WI38 (cell line): ENCODE data around the gene CSKMT.
"Not testable (repeated sequence)": the region's sequence is repeated elsewhere in the genome, so short reads cannot be mapped to it uniquely, and the experiment has no call there.

Experiments
- H3K4me3 ChIP-seq: 2 replicates; pipeline ENCODE4 v1.5.1; 2011; ENCODE audit warnings: low read depth, mild to moderate bottlenecking, control low read depth, low read length
- CTCF ChIP-seq: IDR thresholded peaks from 2 replicates; pipeline ENCODE4 v1.5.1; 2012; ENCODE audit warnings: low read depth, mild to moderate bottlenecking, control low read depth, low read length

CSKMT gene

DNA sequence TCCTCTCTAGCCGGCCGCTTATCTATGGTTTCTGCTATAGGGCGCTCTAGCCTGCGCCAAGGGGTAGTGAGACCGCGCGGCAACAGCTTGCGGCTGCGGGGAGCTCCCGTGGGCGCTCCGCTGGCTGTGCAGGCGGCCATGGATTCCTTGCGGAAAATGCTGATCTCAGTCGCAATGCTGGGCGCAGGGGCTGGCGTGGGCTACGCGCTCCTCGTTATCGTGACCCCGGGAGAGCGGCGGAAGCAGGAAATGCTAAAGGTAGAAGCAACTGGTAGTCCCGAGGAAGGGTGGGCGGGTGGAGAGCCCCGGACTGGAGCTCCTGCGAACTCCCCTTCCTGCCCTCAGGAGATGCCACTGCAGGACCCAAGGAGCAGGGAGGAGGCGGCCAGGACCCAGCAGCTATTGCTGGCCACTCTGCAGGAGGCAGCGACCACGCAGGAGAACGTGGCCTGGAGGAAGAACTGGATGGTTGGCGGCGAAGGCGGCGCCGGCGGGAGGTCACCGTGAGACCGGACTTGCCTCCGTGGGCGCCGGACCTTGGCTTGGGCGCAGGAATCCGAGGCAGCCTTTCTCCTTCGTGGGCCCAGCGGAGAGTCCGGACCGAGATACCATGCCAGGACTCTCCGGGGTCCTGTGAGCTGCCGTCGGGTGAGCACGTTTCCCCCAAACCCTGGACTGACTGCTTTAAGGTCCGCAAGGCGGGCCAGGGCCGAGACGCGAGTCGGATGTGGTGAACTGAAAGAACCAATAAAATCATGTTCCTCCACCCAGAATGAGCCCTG lies 6.7 kb downstream of the CSKMT start, which contains the start of the genes LBHD1 and UQCC3:
Gene LBHD1 (minus strand): TSS at position 660 of the 782 bp plus-strand sequence. CDS start 2,236 bp downstream, outside the sequence.
Gene UQCC3 (plus strand): TSS at position 66 of the 782 bp plus-strand sequence. CDS start 73 bp downstream, at position 139.
- no peak for TF ChIP-seq CTCF

DNA sequence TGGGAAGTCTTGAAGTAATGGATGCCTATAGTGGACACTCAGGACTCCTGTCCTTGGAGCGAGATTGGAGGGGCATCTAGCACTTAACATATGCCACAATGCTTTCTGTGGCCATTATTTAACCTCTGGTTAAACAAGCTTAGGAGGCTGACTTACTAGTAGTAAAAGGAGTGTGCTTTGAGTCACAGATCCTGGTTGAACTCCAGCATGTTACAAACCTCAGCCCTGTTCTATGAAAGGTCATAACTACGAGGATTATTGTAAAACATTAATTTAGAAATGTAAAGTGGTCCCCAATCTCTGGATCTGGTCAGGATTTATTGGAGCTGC lies 8.0 kb downstream of the CSKMT start:
- no peak for TF ChIP-seq CTCF
- H3K4me3 ChIP-seq: no peak overlapping the region

More for the DNA sequence above, 6.7 kb downstream of the CSKMT start, which contains the start of the genes LBHD1 and UQCC3:
- H3K4me3 ChIP-seq: peak within 1 kb of the TSS; percentile 75

DNA sequence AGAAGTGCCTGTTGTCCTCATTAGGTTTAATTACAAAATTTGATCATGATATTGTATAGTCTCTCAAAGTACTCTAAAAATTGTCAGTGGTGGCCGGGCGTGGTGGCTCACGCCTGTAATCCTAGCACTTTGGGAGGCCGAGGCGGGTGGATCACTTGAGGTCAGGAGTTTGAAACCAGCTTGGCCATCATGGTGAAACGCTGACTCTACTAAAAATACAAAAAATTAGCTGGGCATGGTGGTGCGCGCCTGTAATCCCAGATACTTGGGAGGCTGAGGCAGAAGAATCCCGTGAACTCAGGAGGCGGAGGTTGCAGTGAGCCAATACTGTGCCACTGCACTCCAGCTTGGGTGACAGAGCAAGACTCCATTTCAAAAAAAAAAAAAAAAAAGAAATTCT lies 10.3 kb downstream of the CSKMT start:
- not testable (repeated sequence) for H3K4me3 ChIP-seq

DNA sequence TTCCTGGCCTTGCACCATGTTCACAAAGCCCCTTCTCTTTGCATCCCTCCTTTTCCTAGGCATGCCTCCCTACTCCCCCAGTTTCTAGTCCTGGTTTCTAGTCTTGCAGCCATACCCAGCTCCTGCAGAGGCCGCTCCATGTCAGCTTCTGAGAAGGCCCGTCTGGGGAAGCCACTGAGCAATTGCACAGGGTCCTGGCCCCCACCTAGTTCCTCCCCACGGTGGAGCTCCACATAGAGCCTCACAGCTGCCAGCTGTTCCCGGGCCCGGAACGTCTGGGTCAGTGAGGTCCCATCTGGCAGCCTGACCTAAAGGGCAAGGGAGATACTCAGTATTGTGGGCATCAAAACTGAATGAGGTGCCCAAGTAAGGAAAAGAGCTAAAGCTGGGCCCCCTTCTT lies 11.6 kb downstream of the CSKMT start:
- TF ChIP-seq CTCF: no peak
- H3K4me3 ChIP-seq: no peak overlapping the region

GRCh38 chr11:62677156-62677555 lies 12.0 kb downstream of the CSKMT start:
- no peak overlapping the region for H3K4me3 ChIP-seq
- TF ChIP-seq CTCF: no peak

DNA sequence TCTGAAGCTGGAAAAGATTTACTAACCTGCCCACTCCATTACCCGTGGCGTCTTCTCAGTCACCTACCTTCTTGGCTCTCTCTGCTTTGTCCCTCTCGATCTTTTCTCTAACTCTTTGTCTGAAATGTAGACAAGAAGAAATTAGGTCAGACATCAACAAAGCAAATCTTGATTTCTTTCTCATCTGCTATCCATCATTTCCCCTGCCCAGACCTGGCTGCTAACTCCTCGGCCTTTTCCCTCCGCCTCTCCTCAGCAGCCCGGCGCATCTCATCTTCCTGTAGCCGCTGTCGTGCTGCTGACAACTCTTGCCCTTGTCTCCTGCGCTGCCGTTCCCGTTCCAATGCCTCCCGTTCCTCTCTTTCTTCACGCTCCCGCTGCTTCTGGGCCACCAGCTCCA lies 12.6 kb downstream of the CSKMT start:
- no peak for TF ChIP-seq CTCF
- peak overlapping the region; percentile 96 for H3K4me3 ChIP-seq

DNA sequence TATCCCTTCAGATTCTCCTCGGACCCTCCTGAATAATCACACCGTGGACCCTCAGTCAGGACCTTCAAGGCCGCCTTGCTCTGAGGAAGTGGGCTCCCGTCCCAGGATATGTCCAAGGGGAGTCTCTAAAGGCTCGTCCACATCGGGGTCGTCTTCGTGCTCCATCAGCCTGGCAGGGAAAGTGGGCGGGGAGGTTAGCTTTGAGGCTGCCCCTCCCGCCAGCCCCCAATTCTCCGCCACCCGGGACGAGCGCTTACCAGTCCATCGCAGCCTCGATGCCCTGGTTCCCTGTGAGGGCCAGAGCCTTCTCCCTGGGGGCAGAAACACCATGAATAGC lies 13.3 kb downstream of the CSKMT start:
- TF ChIP-seq CTCF: no peak
- H3K4me3 ChIP-seq: peak overlapping the region; percentile 96
